ENCODE results near the gene TAF10.

- no peak for TF ChIP-seq EP300 (IDR thresholded peaks at IDR 0.05)
- TF ChIP-seq, protein P1, sequence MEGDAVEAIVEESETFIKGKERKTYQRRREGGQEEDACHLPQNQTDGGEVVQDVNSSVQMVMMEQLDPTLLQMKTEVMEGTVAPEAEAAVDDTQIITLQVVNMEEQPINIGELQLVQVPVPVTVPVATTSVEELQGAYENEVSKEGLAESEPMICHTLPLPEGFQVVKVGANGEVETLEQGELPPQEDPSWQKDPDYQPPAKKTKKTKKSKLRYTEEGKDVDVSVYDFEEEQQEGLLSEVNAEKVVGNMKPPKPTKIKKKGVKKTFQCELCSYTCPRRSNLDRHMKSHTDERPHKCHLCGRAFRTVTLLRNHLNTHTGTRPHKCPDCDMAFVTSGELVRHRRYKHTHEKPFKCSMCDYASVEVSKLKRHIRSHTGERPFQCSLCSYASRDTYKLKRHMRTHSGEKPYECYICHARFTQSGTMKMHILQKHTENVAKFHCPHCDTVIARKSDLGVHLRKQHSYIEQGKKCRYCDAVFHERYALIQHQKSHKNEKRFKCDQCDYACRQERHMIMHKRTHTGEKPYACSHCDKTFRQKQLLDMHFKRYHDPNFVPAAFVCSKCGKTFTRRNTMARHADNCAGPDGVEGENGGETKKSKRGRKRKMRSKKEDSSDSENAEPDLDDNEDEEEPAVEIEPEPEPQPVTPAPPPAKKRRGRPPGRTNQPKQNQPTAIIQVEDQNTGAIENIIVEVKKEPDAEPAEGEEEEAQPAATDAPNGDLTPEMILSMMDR (IDR thresholded peaks at IDR 0.05), result no peak
- TF ChIP-seq POLR2AphosphoS5 (IDR thresholded peaks at IDR 0.05), result no peak
Measured at GRCh38 chr11:6620636-6621035, 8.6 kb upstream of the TAF10 start.

Measured in stomach (tissue), 4 donors.